ENCODE measurements around the gene URB1.

The URB1 gene

GRCh38 chr21:32364796-32365195, 28.0 kb downstream of the URB1 start:
- TF ChIP-seq GATA2 (IDR thresholded peaks at IDR 0.05; ENCODE audit: low read depth, low read length) = no peak
- TF ChIP-seq GATA3 (IDR thresholded peaks at IDR 0.05; ENCODE audit: low read depth, low read length) = no peak

GRCh38 chr21:32364387-32364786, 28.4 kb downstream of the URB1 start:
- TF ChIP-seq GATA3 (IDR thresholded peaks at IDR 0.05; ENCODE audit: low read depth, low read length) = no peak
- TF ChIP-seq GATA2 (IDR thresholded peaks at IDR 0.05; ENCODE audit: low read depth, low read length) = no peak

GRCh38 chr21:32360401-32360975, 32.3 kb downstream of the URB1 start:
- TF ChIP-seq GATA3 (IDR thresholded peaks at IDR 0.05; ENCODE audit: low read depth, low read length) (no peak), GATA2 (IDR thresholded peaks at IDR 0.05; ENCODE audit: low read depth, low read length) (no peak)

- TF ChIP-seq GATA2 (IDR thresholded peaks at IDR 0.05; ENCODE audit: low read depth, low read length) (no peak), GATA3 (IDR thresholded peaks at IDR 0.05; ENCODE audit: low read depth, low read length) (no peak)
These were observed 33.0 kb downstream of the URB1 start for GRCh38 chr21:32359719-32360260.

- TF ChIP-seq GATA3 (IDR thresholded peaks at IDR 0.05; ENCODE audit: low read depth, low read length) (no peak), GATA2 (IDR thresholded peaks at IDR 0.05; ENCODE audit: low read depth, low read length) (no peak)
These were observed 35.9 kb downstream of the URB1 start for GRCh38 chr21:32356874-32357395.

GRCh38 chr21:32353002-32353711, 39.7 kb downstream of the URB1 start:
- TF ChIP-seq GATA2 (IDR thresholded peaks at IDR 0.05; ENCODE audit: low read depth, low read length) (no peak), GATA3 (IDR thresholded peaks at IDR 0.05; ENCODE audit: low read depth, low read length) (no peak)

- TF ChIP-seq GATA2 (IDR thresholded peaks at IDR 0.05; ENCODE audit: low read depth, low read length) (no peak), GATA3 (IDR thresholded peaks at IDR 0.05; ENCODE audit: low read depth, low read length) (no peak)
These were observed 40.3 kb downstream of the URB1 start for GRCh38 chr21:32352526-32352925.

DNA sequence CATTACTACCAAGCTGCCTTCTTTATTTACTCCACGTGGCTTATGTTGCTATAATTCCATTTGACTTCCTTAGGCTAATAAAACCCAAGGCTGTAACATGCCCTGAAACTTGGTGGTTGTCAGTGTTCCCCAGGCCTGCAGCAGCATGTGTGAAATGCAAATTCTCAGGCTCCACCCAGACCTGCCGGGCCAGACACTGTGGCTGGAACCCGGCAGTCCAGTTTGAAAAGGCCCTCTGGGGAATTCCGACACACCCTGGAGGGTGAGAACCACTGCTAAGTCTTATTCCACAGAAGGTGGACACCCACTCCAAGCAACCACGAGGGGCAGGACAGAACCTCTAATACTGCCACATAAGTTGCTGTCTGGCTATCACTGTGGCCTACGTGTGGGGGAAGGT, 41.4 kb downstream of the URB1 start:
- TF ChIP-seq GATA2 (IDR thresholded peaks at IDR 0.05; ENCODE audit: low read depth, low read length) = no peak
- TF ChIP-seq GATA3 (IDR thresholded peaks at IDR 0.05; ENCODE audit: low read depth, low read length) = no peak

- TF ChIP-seq GATA2 (IDR thresholded peaks at IDR 0.05; ENCODE audit: low read depth, low read length) (no peak), GATA3 (IDR thresholded peaks at IDR 0.05; ENCODE audit: low read depth, low read length) (no peak)
These were observed 41.8 kb downstream of the URB1 start for GRCh38 chr21:32350981-32351380.

DNA sequence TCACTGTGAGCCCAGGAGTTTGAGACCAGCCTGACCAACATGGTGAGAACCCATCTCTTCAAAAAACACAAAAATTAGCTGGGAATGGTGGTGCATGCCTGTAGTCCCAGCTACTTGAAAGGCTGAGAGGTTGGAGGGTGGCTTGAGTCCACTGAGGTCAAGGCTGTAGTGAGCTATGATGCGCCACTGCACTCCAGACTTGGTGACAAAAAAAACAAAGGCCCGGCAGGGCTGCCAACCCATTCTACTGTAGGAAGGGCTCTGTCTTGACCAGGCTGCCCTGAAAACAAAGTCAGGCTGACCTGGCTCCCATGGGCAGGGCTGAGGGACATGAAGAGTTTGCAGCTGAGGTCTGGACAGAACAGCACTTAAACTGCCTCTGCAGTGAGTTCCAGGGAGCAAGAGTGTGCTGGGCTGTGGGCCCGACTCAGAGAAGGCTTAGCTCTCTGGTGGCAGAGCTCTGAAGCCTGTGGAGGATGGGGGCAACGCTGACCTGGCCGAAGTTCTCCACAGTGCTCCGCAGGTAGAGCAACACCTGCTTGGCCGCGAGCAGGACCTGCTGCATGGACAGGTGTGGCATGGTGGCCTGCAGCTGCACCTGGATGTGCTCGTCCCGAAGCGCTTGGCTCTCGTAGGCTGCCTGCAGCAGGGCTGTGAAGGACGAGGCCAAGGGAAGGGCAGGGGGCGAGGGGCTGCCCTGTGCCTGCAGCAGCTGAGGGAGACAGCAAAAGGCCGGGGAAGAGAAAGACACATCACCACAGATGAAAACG, 42.4 kb downstream of the URB1 start:
- TF ChIP-seq GATA2 (IDR thresholded peaks at IDR 0.05; ENCODE audit: low read depth, low read length) = no peak
- no peak for TF ChIP-seq GATA3 (IDR thresholded peaks at IDR 0.05; ENCODE audit: low read depth, low read length)

DNA sequence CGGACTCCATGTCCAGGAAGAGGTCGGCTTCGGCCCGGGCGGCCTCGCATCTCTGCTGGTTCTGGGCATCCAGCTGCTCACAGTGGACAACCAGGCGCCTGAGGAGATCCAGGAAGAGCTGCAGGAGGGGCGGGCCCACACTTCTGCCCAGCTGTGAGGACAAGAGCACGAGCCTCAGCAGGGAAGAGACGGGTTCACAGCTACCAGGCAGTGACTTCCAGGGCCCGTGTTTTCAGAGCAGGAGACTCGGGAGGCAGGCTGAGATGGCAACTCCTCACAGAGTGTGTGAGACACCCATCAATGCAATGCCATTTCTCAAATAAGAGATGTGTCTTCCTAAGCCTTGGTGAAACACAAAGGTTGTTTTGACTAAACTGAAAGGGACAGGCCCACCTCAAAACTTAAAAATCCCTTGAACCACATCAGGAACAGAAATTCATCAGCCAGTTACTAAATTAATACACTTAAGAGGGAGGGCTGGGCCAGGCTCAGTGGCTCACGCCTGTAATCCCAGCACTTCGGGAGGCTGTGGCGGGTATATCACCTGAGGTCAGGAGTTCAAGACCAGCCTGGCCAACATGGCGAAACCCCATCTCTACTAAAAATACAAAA, 43.4 kb downstream of the URB1 start:
- no peak for TF ChIP-seq GATA2 (IDR thresholded peaks at IDR 0.05; ENCODE audit: low read depth, low read length)
- no peak for TF ChIP-seq GATA3 (IDR thresholded peaks at IDR 0.05; ENCODE audit: low read depth, low read length)

- TF ChIP-seq GATA3 (IDR thresholded peaks at IDR 0.05; ENCODE audit: low read depth, low read length) = no peak
- TF ChIP-seq GATA2 (IDR thresholded peaks at IDR 0.05; ENCODE audit: low read depth, low read length) = no peak
These were observed 44.0 kb downstream of the URB1 start for GRCh38 chr21:32348604-32349332.

DNA sequence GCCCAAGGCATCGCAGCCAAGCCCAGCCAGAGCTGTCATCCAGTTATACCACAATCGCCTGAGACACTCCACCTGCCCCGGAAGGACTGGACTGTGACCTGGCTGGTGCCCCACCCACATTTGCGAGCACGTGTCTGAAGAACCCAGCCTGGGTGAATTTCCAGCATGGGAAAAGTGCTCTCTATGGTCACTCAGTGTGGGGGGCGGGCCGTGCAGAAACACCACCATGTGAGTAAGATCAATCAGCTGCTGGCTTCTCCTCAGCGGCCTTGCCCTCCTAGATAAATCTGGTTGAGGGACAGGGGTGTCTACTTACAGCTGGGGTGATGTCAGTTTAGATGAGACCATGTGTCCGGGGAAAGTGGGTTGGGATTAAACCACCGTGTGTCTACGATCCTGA, 44.8 kb downstream of the URB1 start:
- TF ChIP-seq GATA2 (IDR thresholded peaks at IDR 0.05; ENCODE audit: low read depth, low read length) = no peak
- TF ChIP-seq GATA3 (IDR thresholded peaks at IDR 0.05; ENCODE audit: low read depth, low read length) = no peak

Data from SH-SY5Y (cell line).